HepG2 (cell line): Measurements from ENCODE around the gene CFAP97D1. TPM values are rescaled to one million over a fixed set of nuclear protein-coding genes. Genes with fewer than 3 reads are reported as not detected.
A peak's percentile ranks its signal among the peaks of the same experiment; 100 is the strongest.
"Not testable (repeated sequence)": the region's sequence is repeated elsewhere in the genome, so short reads cannot be mapped to it uniquely, and the experiment has no call there.

ENCODE experiments used
- ATAC-seq: fragments of 200-7000 bp; cut with Tn5 transposase; 3 replicates; pipeline ENCODE4 v1.9.1; 2020; ENCODE audit warnings: mild to moderate bottlenecking, moderate library complexity
- BruUV-seq: library from RNA; stranded (reverse); fragments of 400-500 nt; replicated peaks from 2 replicates; lab custom pipeline; 2021; lab: Mats Ljungman, UMichigan
- CTCF ChIA-PET: fragments of 300-600 bp; formaldehyde crosslinking; extraction: SDS; loops from one replicate; lab custom pipeline; 2021; ENCODE audit warnings: low total read pairs, inconsistent platforms, low intra/inter-chr PET ratio; lab: Yijun Ruan, JAX
- POLR2A ChIA-PET: fragments of 350-600 bp; sonication (Branson Sonifier 250); formaldehyde crosslinking; loops from one replicate; lab custom pipeline; 2020; ENCODE audit warnings: antibody characterized with exemption, inconsistent platforms; lab: Yijun Ruan, JAX
- DNase-seq: peaks from one replicate; pipeline ENCODE4 v3.0.0-alpha.2; 2015; ENCODE audit warnings: low spot score
- FAIRE-seq: peaks from 3 replicates; lab custom pipeline; 2011; peaks lifted over from hg19 to GRCh38; lab: Jason Lieb, UNC
- H2AFZ ChIP-seq: one replicate; pipeline ENCODE4 v1.6.1; 2011; ENCODE audit warnings: low read length, inconsistent platforms
- H3K27ac ChIP-seq: fragments of 300-600 bp; 3 replicates; pipeline ENCODE4 v1.8.0; 2011; ENCODE audit warnings: mixed run types, mild to moderate bottlenecking, mixed read lengths, low read length, inconsistent platforms; ENCODE audit not compliant: insufficient read depth; ENCODE audit errors: extremely low read length
- H3K27me3 ChIP-seq, 2 experiments: fragments of 200-600 bp in 1 of 2; 2 replicates in 1 of 2; 3 replicates in 1 of 2; pipeline versions ENCODE4 v1.6.0 to v1.8.0; 2011; ENCODE audit warnings: low read length in 2 of 2, mild to moderate bottlenecking in 2 of 2, moderate library complexity in 2 of 2, inconsistent platforms in 1 of 2; ENCODE audit not compliant: insufficient read depth in 2 of 2, control insufficient read depth in 1 of 2
- H3K36me3 ChIP-seq, 2 experiments: fragments of 200-600 bp in 1 of 2; replicated peaks in 1 of 2; 2 replicates in 1 of 2; 3 replicates in 1 of 2; pipeline versions ENCODE4 v1.5.1 to v1.8.0; 2011; ENCODE audit warnings: low read length in 2 of 2, inconsistent platforms in 1 of 2; ENCODE audit not compliant: insufficient read depth in 2 of 2, control insufficient read depth in 1 of 2
- H3K4me1 ChIP-seq: 2 replicates; pipeline ENCODE4 v1.5.1; 2012; ENCODE audit warnings: low read length, inconsistent platforms; ENCODE audit not compliant: insufficient read depth
- H3K4me2 ChIP-seq: 2 replicates; pipeline ENCODE4 v1.6.0; 2011; ENCODE audit warnings: low read depth, low read length, inconsistent platforms
- H3K4me3 ChIP-seq, 3 experiments: fragments of 200-600 bp in 1 of 3; sonication (generic), shearing (Covaris generic) in 1 of 3; replicated peaks in 1 of 3; 2 replicates each; pipeline ENCODE4 v1.5.1; 2011 to 2016; ENCODE audit warnings: low read length in 3 of 3, inconsistent platforms in 2 of 3, low read depth in 2 of 3, mild to moderate bottlenecking in 2 of 3, control low read depth in 1 of 3, mixed read lengths in 1 of 3; ENCODE audit not compliant: insufficient read depth in 1 of 3
- H3K79me2 ChIP-seq: one replicate; pipeline ENCODE4 v1.6.1; 2011; ENCODE audit warnings: low read length, inconsistent platforms; ENCODE audit not compliant: insufficient read depth
- H3K9ac ChIP-seq: 2 replicates; pipeline ENCODE4 v1.6.0; 2011; ENCODE audit warnings: mild to moderate bottlenecking, low read depth, low read length, inconsistent platforms; ENCODE audit not compliant: insufficient read depth
- H3K9me3 ChIP-seq: 2 replicates; pipeline ENCODE4 v1.5.1; 2012; ENCODE audit warnings: mild to moderate bottlenecking, low read length
- H4K20me1 ChIP-seq: 2 replicates; pipeline ENCODE4 v1.6.0; 2011; ENCODE audit warnings: inconsistent platforms, mild to moderate bottlenecking, low read length, moderate library complexity; ENCODE audit not compliant: insufficient read depth
- FOXK1 ChIP-seq: sonication (generic); formaldehyde crosslinking; IDR thresholded peaks from 2 replicates; pipeline ENCODE4 v1.4.0; 2020; ENCODE audit warnings: low read depth, missing genetic modification reagents, borderline replicate concordance
- GATAD2A ChIP-seq: IDR thresholded peaks from 2 replicates; pipeline ENCODE4 v1.6.1; 2016
- KAT8 ChIP-seq: IDR thresholded peaks from 2 replicates; pipeline ENCODE4 v1.6.1; 2016; ENCODE audit warnings: missing genetic modification reagents, missing compliant biosample characterization
- KLF12 ChIP-seq: sonication (generic); formaldehyde crosslinking; IDR thresholded peaks from 2 replicates; pipeline ENCODE4 v1.4.0; 2020; ENCODE audit warnings: missing genetic modification reagents, borderline replicate concordance
- RARG ChIP-seq: sonication (generic); formaldehyde crosslinking; IDR thresholded peaks from 2 replicates; pipeline ENCODE4 v1.4.0; 2020; ENCODE audit warnings: low read depth, mild to moderate bottlenecking, missing genetic modification reagents
- SOX13 ChIP-seq, 3 experiments: fragments of 450-650 bp in 1 of 3; sonication (generic) in 1 of 3; formaldehyde crosslinking in 1 of 3; IDR thresholded peaks in 2 of 3; conservative IDR thresholded peaks in 1 of 3; 2 replicates each; pipeline versions ENCODE4 v1.5.0 to v1.6.1; 2016 to 2020; ENCODE audit warnings: antibody characterized with exemption in 1 of 3, mild to moderate bottlenecking in 1 of 3, missing compliant biosample characterization in 1 of 3, missing genetic modification reagents in 1 of 3, moderate library complexity in 1 of 3
- SOX5 ChIP-seq: IDR thresholded peaks from 2 replicates; pipeline ENCODE4 v1.6.1; 2016; ENCODE audit warnings: borderline replicate concordance
- SOX6 ChIP-seq, 2 experiments: fragments of 450-650 bp in 1 of 2; sonication (generic) in 1 of 2; formaldehyde crosslinking in 1 of 2; IDR thresholded peaks; 2 replicates each; pipeline versions ENCODE4 v1.4.0 to v1.6.1; 2017 to 2020; ENCODE audit warnings: antibody characterized with exemption in 1 of 2, mild to moderate bottlenecking in 1 of 2, missing genetic modification reagents in 1 of 2
- SRF ChIP-seq: IDR thresholded peaks from 2 replicates; pipeline ENCODE4 v1.6.1; 2011; ENCODE audit warnings: mild to moderate bottlenecking, low read depth, low read length, moderate library complexity
- THAP11 ChIP-seq: IDR thresholded peaks from 2 replicates; pipeline ENCODE4 v1.6.1; 2016; ENCODE audit warnings: missing biosample characterization, missing genetic modification reagents
- TSC22D2 ChIP-seq: sonication (generic); formaldehyde crosslinking; IDR thresholded peaks from 2 replicates; pipeline ENCODE4 v1.5.1; 2020; ENCODE audit warnings: missing genetic modification reagents, mild to moderate bottlenecking, borderline replicate concordance
- ZNF468 ChIP-seq: sonication (generic); formaldehyde crosslinking; IDR thresholded peaks from 2 replicates; pipeline ENCODE4 v1.8.0; 2022; ENCODE audit warnings: mild to moderate bottlenecking, moderate library complexity, missing genetic modification reagents
- WGBS: methylation state at CpG from one replicate; pipeline ENCODE4 v1.1.6; 2017; ENCODE audit warnings: low lambda C conversion rate; 5-methylcytosine and 5-hydroxymethylcytosine counted together
- in situ Hi-C: cut with HindIII; loops from 2 replicates; pipeline ENCODE4 v1.10.0; 2017; ENCODE audit warnings: low pct_unique_long_range_greater_than_20kb; ENCODE audit not compliant: extremely low pct_ligation_motif_present
- intact Hi-C: fragments of 100-400 bp; cut with micrococcal nuclease; formaldehyde crosslinking; loops from one replicate; pipeline ENCODE4 v1.10.0; 2022; ENCODE audit not compliant: unreplicated experiment
- polyA plus RNA-seq, 8 experiments: library from polyadenylated mRNA; depleted of rRNA in 3 of 8; stranded (reverse) in 7 of 8; unstranded in 1 of 8; fragments of >200 nt; fragmentation: Illumina TruSeq in 4 of 8; extraction: Trizol in 4 of 8; gene quantifications; 2 replicates each; pipeline versions ENCODE4 v1.2.1 to v1.2.3, GENCODE V29; 2011 to 2016; ENCODE audit warnings: low read depth in 4 of 8, missing spikeins in 1 of 8, mixed read lengths in 1 of 8; ENCODE audit not compliant: insufficient read depth in 1 of 8
- total RNA-seq, 5 experiments: library from RNA; depleted of rRNA; stranded (reverse); fragments of >200 nt; fragmentation: Illumina TruSeq; extraction: Trizol; gene quantifications; 2 replicates each; pipeline ENCODE4 v1.2.3, GENCODE V29; 2016; ENCODE audit warnings: low read depth in 1 of 5
- TF ChIP-seq, protein P1 (sequence below): IDR thresholded peaks from 2 replicates; pipeline ENCODE4 v1.6.1; 2012; ENCODE audit warnings: low read depth, low read length, improper control_type of control experiment

CFAP97D1 gene
- total and polyA plus RNA-seq, 2 of the 13 experiments (the other 11 are each of a cell fraction or from before 2014, with no cell fraction given) = 0.02 TPM; not detected in 1

DNA sequence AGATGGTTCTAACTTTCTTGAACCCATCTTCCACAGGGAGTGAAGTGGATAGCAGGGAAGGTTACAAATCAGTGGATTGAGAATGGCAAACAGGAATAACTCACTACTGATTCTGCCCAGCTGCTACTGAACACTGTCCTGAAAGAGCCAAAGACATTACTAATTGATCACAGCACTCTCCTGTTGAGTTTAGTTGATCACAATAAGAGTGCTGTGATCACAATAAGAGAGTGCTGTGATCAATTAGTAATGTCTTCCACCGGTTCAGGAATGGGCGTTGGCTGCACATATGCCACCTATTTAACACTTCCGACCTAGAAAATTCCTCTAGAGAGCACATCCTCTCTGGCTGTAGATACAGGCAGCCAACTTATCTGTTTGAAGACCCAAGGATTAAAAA is 11.4 kb downstream of the CFAP97D1 start:
- H3K4me3 ChIP-seq = no peak overlapping the region
- H3K27me3 ChIP-seq = no peaks in the 10 kb centered on the region
- TF ChIP-seq SOX5 (CRISPR knock-in tag) = peak; percentile 24; the same call in 1 of the 2 replicates
- TF ChIP-seq TSC22D2 (CRISPR knock-in tag) = no peak
- 0 out of 2 replicates have a peak, but pooled peaks have one; percentile 37 for TF ChIP-seq FOXK1 (CRISPR knock-in tag)
- TF ChIP-seq SOX13 (IDR thresholded peaks at IDR 0.05) = no peak
- peak in 1 of 2 experiments; percentile 54; a peak in 2 of 4 replicates for TF ChIP-seq SOX13 (CRISPR knock-in tag; conservative IDR thresholded peaks at IDR 0.05 in 1 of 2, IDR thresholded peaks at IDR 0.05 in 1 of 2)
- TF ChIP-seq SOX6 (IDR thresholded peaks at IDR 0.05) = no peak
- TF ChIP-seq SOX6 (CRISPR knock-in tag; IDR thresholded peaks at IDR 0.05) = peak; percentile 31; the same call in 1 of the 2 replicates
- TF ChIP-seq ZNF468 (CRISPR knock-in tag) = no peak
- TF ChIP-seq KAT8 (CRISPR knock-in tag) = peak; percentile 56; the same call in 1 of the 2 replicates
- TF ChIP-seq GATAD2A (CRISPR knock-in tag) = 0 out of 2 replicates have a peak, but pooled peaks have one; percentile 22
- TF ChIP-seq THAP11 = peak; percentile 74
- TF ChIP-seq, protein P1, sequence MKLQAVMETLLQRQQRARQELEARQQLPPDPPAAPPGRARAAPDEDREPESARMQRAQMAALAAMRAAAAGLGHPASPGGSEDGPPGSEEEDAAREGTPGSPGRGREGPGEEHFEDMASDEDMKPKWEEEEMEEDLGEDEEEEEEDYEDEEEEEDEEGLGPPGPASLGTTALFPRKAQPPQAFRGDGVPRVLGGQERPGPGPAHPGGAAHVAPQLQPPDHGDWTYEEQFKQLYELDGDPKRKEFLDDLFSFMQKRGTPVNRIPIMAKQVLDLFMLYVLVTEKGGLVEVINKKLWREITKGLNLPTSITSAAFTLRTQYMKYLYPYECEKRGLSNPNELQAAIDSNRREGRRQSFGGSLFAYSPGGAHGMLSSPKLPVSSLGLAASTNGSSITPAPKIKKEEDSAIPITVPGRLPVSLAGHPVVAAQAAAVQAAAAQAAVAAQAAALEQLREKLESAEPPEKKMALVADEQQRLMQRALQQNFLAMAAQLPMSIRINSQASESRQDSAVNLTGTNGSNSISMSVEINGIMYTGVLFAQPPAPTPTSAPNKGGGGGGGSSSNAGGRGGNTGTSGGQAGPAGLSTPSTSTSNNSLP = 0 out of 2 replicates have a peak, but pooled peaks have one; percentile 45
- TF ChIP-seq RARG (CRISPR knock-in tag) = no peak
- peak; percentile 78; the same call in 1 of the 2 replicates for TF ChIP-seq KLF12 (CRISPR knock-in tag)
- peak; percentile 90 for TF ChIP-seq SRF
- H2AFZ ChIP-seq = no peak overlapping the region
- ChIA-PET POLR2A (no interaction called here), CTCF (interaction anchor here (0.6 to 3.1 kb wide), 2 partner anchors 54 to 78 kb away, joined by 4 to 31 read pairs; partner anchors contain the start of gene CD300LG)
- H3K9ac ChIP-seq = no peak overlapping the region
- intact Hi-C loops = no loop called here
- 2% methylated on average over 3 of the region's 3 CpGs for WGBS
- in situ Hi-C loops = loop anchor here (5.0 kb wide), 1 partner anchor 56 kb away; the partner anchor contains the start of gene CD300LG
- no peak overlapping the region for H3K27ac ChIP-seq
- DNase-seq = peak; percentile 66
- no TSS peak for BruUV-seq
- no peaks in the 10 kb centered on the region for H3K9me3 ChIP-seq
- H3K4me1 ChIP-seq = peaks cover 18% of the 10 kb centered on the region; the same call in 1 of the 2 replicates
- H3K4me2 ChIP-seq = no peak overlapping the region
- ATAC-seq = peak; percentile 65
- no peak for FAIRE-seq
- H3K79me2 ChIP-seq = no peaks in the 10 kb centered on the region
- no peaks in the 10 kb centered on the region for H4K20me1 ChIP-seq
- H3K36me3 ChIP-seq = no peaks in the 10 kb centered on the region

DNA sequence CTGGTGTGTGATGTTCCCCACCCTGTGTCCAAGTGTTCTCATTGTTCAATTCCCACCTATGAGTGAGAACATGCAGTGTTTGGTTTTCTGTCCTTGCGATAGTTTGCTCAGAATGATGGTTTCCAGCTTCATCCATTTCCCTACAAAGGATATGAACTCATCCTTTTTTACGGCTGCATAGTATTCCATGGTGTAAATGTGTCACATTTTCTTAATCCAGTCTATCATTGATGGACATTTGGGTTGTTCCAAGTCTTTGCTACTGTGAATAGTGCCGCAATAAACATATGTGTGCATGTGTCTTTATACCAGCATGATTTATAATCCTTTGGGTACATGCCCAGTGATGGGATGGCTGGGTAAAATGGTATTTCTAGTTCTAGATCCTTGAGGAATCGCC is 12.4 kb downstream of the CFAP97D1 start:
- H3K27ac ChIP-seq, H3K79me2 ChIP-seq, H3K4me2 ChIP-seq, H3K27me3 ChIP-seq, H2AFZ ChIP-seq, H4K20me1 ChIP-seq, H3K36me3 ChIP-seq, BruUV-seq, POLR2A ChIA-PET, DNase-seq, ATAC-seq, FAIRE-seq, intact Hi-C loops, H3K4me3 ChIP-seq, H3K9me3 ChIP-seq, CTCF ChIA-PET, H3K9ac ChIP-seq: not testable (repeated sequence)
- in situ Hi-C loops = loop anchor here (5.0 kb wide), 1 partner anchor 55 kb away; the partner anchor contains the start of gene CD300LG
- peaks cover 18% of the 10 kb centered on the region; the same call in 1 of the 2 replicates for H3K4me1 ChIP-seq
- 39% methylated on average over 4 of the region's 4 CpGs for WGBS
